Heart left ventricle (tissue), 13 donors: Measurements from ENCODE around the gene DIS3.
"Not testable (repeated sequence)": the region's sequence is repeated elsewhere in the genome, so short reads cannot be mapped to it uniquely, and the experiment has no call there.

ENCODE experiments used
- CTCF ChIP-seq, 12 donors: fragments of 200-600 bp; sonication (generic) in 4 of 12; IDR thresholded peaks; one replicate each; pipeline versions ENCODE4 v1.5.0 to v1.8.0; 2018 to 2022; ENCODE audit warnings: antibody characterized with exemption in 12 of 12, mild to moderate bottlenecking in 5 of 12
- POLR2A ChIP-seq, 2 donors: fragments of 450-650 bp; IDR thresholded peaks; one replicate each; pipeline ENCODE4 v1.6.1; 2017; ENCODE audit warnings: antibody characterized with exemption in 2 of 2, mild to moderate bottlenecking in 2 of 2, moderate library complexity in 2 of 2
- donor health status: ischemic (EF 13 %, LVEDD 7.1; RV severe dilation, severe dysfunction).
- donor health status: DM: no; HTN: yes; CAD: no.
- donor health status: DM: no; HTN: no; CAD: no.
- donor health status: ischemic (EF 25% LVEDD 6.9; RV normal size, moderate dysfunction).
- donor health status: ischemic (EF 25% LVEDD 5.7; RV mildly dilated, moderate dysfunction).
- donor health status: ischemic (EF 35%, LVEDD 5.7; RV mildly dilated, moderate dysfunction).
- donor health status: nonischemic (EF 11% LVEDD 7.7; RV severe dilation, severe dysfunction).
- donor health status: DM: yes; HTN: yes; CAD: no.
- donor health status: PGD.
- donor health status: ischemic (EF 29% LVEDD 5.4; RV normal size, mild dysfunction).
- donor health status: nonischemic (EF 23%, LVEDD 6.1; RV moderate dilation, normal function).

DNA sequence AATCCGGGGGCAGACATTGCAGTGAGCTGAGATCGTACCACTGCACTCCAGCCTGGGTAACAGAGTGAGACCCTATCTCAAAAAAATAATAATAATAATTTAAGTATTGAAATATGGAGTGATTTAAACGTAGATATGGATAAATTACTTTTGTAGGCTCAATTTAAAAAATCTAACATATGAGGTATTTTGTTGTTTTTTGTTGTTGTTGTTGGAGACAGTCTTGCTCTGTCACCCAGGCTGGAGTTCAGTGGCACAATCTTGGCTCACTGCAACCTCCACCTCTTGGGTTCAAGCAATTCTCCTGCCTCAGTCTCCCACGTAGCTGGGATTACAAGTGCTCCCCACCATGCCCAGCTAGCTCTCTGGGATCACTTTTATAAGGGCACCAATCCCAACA, 3.0 kb upstream of the DIS3 start:
- TF ChIP-seq CTCF, POLR2A (IDR thresholded peaks at IDR 0.05): not testable (repeated sequence)
